HG02763 (cell line): ENCODE results near the gene SEPHS2.
A peak's percentile ranks its signal among the peaks of the same experiment; 100 is the strongest.
"Not testable (repeated sequence)": the region's sequence is repeated elsewhere in the genome, so short reads cannot be mapped to it uniquely, and the experiment has no call there.

ENCODE experiments used
- ATAC-seq: cut with Tn5 transposase; IDR thresholded peaks from one replicate; pipeline ENCODE4 v1.9.1; 2021; ENCODE audit warnings: mild to moderate bottlenecking, moderate library complexity; ENCODE audit not compliant: unreplicated experiment

The SEPHS2 gene

GRCh38 chr16:30445408-30446202, at the start of gene SEPHS2:
SEPHS2 (minus strand) TSS chr16:30445874; CDS start chr16:30445727, 147 bp downstream.
- ATAC-seq, result peak; percentile 88

GRCh38 chr16:30494709-30495108, 49.0 kb upstream of the SEPHS2 start:
- no peak for ATAC-seq

- ATAC-seq, result no peak
Measured at GRCh38 chr16:30493941-30494488, 48.3 kb upstream of the SEPHS2 start.

DNA sequence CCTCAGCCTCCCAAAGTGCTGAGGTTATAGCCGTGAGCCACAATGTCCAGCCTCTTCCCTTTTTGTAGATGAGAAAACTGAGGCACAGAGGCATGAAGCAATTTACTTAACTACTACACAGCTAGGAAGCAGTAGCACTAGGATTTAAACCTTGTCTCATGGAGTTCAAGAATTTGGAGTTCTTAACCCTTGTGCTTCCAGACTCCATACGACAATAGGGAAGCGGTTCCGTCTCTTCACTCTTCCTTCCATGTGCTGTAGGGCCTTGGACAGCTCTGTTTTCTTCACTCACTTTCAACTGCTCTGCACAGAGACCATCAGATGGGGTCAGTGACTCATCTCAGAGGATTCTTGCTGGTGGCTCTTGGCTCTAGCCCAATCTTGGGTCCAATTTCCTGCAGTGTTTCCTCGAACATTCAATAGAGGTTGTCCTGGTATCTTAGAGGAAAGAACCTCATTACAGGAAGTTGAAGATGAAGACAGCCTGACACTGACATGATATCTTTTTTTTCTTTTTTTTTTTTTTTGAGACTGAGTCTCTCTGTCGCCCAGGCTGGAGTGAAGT, 46.2 kb upstream of the SEPHS2 start:
- ATAC-seq, result no peak

DNA sequence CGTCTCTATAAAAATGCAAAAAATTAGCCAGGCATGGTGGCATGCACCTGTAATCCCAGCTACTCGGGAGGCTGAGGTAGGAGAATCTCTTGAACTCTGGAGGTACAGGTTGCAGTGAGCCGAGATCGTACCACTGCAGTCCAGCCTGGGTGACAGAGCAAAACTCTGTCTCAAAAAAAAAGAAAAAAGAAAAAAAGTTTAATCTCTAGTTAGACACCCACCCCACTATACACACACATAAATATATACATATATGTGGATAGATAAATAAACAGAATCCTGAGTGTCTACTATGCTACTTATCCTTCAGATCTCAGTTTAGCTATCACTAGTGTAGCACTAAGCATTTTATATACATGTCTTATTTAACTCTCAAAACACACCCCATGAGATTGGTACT, 45.6 kb upstream of the SEPHS2 start:
- ATAC-seq, result no peak

- ATAC-seq, result no peak
Measured at GRCh38 chr16:30490210-30490609, 44.5 kb upstream of the SEPHS2 start.

GRCh38 chr16:30488764-30489605, 43.3 kb upstream of the SEPHS2 start:
- ATAC-seq, result no peak

DNA sequence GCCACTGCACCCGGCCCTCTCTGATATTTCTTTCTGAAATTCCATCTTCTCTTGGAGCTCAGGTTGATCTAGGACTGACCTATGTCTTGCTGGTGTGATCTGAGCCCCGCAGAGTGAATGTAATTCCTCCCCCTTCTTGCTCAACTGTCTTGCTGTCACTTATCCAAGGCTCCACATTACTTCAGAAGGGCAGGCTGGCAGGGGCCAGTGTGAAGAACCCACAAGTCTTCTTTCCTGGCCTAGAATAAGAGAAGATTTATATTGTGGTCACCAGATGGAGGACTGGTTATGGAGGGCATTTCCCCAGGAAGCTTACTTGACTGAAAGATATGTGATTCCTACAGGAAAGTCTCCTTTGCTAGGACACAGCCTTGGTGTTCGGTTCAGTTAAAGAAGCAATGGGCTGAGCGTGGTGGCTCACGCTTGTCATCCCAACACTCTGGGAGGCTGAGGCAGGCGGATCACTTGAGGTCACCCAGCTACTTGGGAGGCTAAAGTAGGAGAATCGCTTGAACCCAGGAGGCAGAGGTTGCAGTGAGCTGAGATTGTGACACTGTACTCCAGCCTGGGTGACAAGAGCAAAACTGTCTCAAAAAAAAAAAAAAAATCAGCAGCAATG, 40.3 kb upstream of the SEPHS2 start:
- ATAC-seq, result no peak

DNA sequence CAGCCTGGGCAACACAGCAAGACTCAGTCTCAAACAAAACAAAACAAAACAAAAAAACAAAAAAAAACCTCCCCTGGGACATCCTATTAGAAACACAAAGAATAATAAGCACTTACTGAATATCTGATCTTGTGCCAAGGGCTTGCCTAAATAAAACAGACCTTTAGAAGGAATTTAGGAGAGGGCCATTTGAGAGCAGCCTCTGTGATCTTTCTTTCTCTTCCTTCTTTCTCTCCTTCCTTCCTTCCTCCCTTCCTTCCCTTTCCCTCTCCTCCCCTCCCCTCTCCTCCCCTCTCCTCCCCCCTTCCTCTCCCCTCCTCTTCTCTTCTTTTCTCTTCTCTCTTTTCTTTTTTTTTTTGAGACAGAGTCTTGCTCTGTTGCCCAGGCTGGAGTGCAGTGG, 39.2 kb upstream of the SEPHS2 start:
- ATAC-seq, result no peak

DNA sequence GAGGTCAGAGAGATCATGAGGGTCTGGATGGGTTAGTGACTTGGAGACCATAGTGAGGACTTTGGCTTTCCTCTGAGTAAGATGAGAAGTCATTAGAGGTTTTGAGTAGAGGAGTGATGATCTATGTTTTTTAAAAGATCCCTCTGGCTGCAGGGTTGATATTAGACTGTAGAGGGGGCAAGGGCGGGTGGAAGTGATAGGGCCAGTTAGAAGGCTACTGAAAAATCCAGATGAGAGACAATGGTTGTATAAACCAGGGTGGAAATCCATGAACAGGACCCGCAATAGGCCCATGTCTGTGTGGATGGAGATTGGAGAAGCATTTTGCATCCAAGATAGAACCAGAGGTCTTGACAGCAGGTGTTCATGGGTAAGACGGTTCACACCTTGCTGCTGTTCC, 36.7 kb upstream of the SEPHS2 start:
- no peak for ATAC-seq

GRCh38 chr16:30481381-30481780, 35.7 kb upstream of the SEPHS2 start:
- no peak for ATAC-seq

DNA sequence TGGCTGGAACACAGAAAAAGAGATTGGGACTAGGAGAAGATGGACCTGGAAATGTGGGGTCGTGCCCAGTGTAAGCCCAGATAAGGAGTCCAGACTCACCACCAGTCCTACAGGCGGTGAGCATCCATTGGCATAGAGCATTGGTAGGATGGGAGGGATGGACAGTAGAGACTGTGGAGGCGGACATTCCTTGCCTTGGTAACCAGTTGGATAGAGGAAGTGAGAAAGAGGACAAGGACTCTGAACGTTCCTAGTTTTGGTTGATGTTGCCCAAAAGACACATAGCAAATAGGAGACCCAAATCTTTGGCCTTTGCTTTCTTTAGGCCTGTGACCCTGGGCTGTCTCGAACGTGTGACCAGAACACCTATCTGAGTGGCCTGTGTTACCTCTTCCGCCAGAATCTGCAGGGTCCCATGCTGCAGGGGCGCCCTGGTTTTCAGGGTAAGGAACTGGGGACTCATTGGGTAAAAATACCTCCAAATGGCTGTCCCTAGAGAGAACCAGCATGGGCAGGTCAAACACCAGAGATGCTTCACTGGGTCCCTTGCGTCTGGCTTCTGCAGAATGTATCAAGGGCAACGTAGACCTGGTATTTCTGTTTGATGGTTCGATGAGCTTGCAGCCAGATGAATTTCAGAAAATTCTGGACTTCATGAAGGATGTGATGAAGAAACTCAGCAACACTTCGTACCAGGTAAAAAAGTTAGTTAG, 33.2 kb upstream of the SEPHS2 start:
- ATAC-seq, result no peak

DNA sequence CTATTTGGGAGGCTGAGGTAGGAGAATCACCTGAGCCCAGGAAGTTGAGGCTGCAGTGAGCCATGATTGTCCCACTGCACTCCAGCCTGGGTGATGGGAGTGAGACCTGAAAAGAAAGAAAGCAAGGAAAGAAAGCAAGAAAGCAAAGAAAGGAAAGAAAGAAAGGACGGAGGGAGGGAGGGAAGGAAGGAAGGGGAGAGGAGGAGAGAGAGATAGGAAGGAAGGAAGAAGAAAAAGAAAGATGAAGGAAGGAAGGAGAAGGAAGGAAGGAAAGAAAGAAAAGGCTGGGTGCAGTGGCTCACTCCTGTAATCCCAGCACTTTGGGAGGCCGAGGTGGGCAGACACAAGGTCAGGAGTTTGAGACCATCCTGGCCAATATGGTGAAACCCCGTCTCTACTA, 32.1 kb upstream of the SEPHS2 start:
- not testable (repeated sequence) for ATAC-seq

GRCh38 chr16:30476991-30477390, 31.3 kb upstream of the SEPHS2 start:
- no peak for ATAC-seq

GRCh38 chr16:30474684-30475083, 29.0 kb upstream of the SEPHS2 start:
- no peak for ATAC-seq

DNA sequence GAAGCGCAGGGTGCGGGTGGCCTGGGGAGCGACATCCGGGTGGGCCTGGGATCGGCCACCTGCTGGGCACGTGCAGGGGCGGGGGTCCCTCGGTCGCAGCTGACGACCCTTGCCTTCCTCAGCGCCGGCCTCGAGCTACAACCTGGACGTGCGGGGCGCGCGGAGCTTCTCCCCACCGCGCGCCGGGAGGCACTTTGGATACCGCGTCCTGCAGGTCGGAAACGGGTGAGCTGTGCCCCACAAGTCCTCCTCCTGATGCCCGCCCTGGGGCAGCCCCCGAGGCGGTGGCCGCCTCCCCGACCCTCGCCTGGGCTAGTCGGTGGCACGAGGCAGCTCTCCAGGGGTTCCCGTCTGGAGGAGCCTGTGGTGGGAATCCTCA, 28.4 kb upstream of the SEPHS2 start:
- no peak for ATAC-seq

DNA sequence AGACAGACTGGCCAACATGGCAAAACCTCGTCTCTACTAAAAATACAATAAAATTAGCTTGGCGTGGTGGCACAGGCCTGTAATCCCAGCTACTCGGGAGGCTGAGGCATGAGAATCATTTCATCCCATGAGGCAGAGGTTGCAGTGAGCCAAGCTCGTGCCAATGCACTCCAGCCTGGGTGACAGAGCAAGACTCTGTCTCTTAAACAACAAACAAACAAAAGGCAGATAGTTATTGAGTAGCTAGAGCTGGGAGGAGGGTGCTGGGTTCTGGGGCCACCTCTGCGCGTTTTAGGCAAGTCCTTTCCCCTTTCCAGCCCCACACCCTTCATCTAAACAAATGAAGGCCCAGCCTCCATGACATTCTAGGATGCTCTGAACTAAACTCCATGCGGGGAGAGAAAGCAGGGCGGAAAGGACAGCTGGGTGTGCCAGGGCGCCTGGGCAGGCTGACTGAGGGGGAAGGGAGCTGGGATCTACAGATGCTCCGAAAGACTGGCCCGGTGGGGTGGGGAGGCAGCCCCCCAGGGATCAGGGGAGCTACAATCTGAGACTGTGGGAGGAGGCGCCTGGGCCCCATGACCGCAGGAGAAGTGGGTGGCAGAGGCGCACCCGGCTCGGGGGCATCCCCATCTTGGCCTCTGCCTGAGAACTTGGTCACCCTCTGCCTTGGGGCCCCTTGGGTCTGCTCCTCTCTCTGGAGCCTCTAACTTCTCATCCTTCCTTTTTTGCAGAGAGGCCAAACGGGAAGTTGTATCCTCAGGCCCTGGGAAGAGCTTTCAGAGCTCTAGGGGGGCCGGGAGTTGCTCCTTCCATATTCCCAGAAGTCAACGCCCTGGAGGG, 27.8 kb upstream of the SEPHS2 start:
- peak; percentile 26 for ATAC-seq

DNA sequence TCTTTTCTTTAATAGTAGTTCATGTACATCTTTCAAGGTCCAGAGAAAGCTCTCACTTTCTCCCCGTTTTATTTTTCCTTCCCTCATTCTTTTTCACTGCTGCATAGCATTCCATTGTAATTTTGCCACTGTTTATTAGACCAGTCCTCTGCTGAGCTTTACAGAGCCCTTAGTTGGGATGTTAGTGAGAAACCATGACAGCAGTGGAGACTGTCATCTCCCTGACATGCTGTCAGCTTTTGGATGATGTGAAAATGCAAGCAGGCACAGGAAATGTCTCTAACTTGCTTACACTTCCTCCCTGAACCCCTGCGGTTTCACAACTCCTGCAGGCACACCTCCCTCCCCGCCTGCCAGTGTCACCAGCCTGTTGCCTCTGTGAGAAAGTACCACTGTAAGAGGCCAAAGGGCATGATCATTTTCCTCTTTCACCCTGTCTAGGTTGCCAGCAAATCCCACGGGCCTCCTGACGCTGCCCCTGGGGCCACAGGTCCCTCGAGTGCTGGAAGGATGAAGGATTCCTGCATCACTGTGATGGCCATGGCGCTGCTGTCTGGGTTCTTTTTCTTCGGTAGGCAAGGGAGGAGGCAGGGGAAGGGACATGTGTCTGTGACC, 26.8 kb upstream of the SEPHS2 start, which contains the start of gene ITGAL:
Gene ITGAL (plus strand): TSS at position 415 of the 615 bp plus-strand sequence. CDS start 96 bp downstream, at position 511.
- peak; percentile 50 for ATAC-seq

DNA sequence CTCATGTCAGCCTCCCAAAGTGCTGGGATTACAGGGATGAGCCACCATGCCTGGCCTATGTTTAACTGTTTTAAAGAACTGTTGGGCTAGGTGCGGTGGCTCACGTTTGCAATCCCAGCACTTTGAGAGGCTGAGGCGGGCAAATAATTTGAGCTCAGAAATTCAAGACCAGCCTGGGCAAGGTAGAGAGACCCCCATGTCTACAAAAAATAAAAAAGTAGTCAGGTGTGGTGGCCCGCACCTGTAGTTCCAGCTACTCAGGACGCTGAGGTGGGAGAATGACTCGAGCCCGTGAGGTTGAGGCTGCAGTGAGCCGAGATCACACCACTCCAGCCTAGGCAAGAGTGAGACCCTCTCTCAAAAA, 24.9 kb upstream of the SEPHS2 start:
- ATAC-seq, result no peak
